ENCODE results near the gene IL12A. TPM values are rescaled to one million over a fixed set of nuclear protein-coding genes. Genes with fewer than 3 reads are reported as not detected.

The IL12A gene
- total RNA-seq, result 0.52 TPM

DNA sequence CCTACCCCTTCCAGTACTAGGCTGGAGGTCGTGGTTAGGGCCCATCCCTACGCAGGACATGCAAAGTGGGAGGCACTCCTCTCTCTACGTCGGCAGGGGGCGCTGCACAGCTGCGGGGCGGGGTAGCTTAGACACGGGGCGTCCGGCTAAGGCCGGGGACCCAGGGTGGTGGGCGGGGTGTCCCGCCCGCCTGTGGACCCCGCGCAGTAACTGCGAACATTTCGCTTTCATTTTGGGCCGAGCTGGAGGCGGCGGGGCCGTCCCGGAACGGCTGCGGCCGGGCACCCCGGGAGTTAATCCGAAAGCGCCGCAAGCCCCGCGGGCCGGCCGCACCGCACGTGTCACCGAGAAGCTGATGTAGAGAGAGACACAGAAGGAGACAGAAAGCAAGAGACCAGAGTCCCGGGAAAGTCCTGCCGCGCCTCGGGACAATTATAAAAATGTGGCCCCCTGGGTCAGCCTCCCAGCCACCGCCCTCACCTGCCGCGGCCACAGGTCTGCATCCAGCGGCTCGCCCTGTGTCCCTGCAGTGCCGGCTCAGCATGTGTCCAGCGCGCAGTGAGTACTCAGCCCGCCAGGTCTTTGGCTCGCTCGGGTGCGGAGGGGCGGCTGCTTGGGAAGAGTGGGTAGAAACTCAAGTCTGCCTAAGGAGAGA lies at the start of gene IL12A:
TSS of gene IL12A (plus strand) at position 219 of the 655 bp plus-strand sequence.
- Histone ChIP-seq H3K27ac (ENCODE audit: low read depth, low read length) (no peak within 1 kb of the TSS), H3K4me1 (ENCODE audit: control insufficient read depth in 3 of 3, insufficient read depth in 3 of 3, low read length in 3 of 3) (peaks cover 2 to 9% (median 4%) of the 10 kb centered on the region in 3 donors), H3K36me3 (ENCODE audit: control insufficient read depth in 3 of 3, insufficient read depth in 3 of 3, low read length in 3 of 3) (no peaks in the 10 kb centered on the region), H3K9ac (ENCODE audit: low read depth in 1 of 3, low read length in 3 of 3) (peak within 1 kb of the TSS; percentile 53 to 68 (median 65)), H3K4me3 (ENCODE audit: low read length in 3 of 3) (peak within 1 kb of the TSS; percentile 68 to 75 (median 71)), H3K27me3 (ENCODE audit: control insufficient read depth in 3 of 3, insufficient read depth in 3 of 3, low read length in 3 of 3) (no peaks in the 10 kb centered on the region), H3K9me3 (ENCODE audit: control insufficient read depth in 3 of 3, low read length in 3 of 3) (peaks cover 0 to 4% (median 0%) of the 10 kb centered on the region in 3 donors)

- Histone ChIP-seq H3K36me3 (ENCODE audit: control insufficient read depth in 3 of 3, insufficient read depth in 3 of 3, low read length in 3 of 3) (no peaks in the 10 kb centered on the region), H3K4me3 (ENCODE audit: low read length in 3 of 3) (no peak overlapping the region), H3K4me1 (ENCODE audit: control insufficient read depth in 3 of 3, insufficient read depth in 3 of 3, low read length in 3 of 3) (no peaks in the 10 kb centered on the region), H3K27me3 (ENCODE audit: control insufficient read depth in 3 of 3, insufficient read depth in 3 of 3, low read length in 3 of 3) (no peaks in the 10 kb centered on the region), H3K27ac (ENCODE audit: low read depth, low read length) (no peak overlapping the region), H3K9ac (ENCODE audit: low read depth in 1 of 3, low read length in 3 of 3) (no peak overlapping the region), H3K9me3 (ENCODE audit: control insufficient read depth in 3 of 3, low read length in 3 of 3) (no peaks in the 10 kb centered on the region)
These were observed 47.3 kb upstream of the IL12A start for GRCh38 chr3:159941038-159942000.

DNA sequence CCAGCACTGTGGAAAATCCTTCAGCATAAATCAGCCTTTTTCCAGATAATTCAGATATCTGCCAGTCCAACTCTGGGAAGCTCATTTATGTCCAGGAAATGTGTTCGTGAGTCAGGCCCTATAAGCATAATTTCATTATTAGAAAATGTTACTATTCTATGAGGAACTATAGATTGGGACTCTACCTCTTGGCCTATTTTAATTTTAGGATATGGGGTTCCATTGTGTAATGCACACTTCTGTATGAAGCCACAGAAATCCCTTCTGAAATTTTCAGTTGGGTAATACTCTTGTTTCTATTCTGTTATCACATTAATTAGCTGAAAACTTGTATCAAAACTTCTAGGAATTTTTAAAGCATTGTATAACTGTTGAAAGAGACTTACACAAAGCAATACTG lies 43.9 kb upstream of the IL12A start:
- no peaks in the 10 kb centered on the region for H3K27me3 ChIP-seq (ENCODE audit: control insufficient read depth in 3 of 3, insufficient read depth in 3 of 3, low read length in 3 of 3)
- H3K9ac ChIP-seq (ENCODE audit: low read depth in 1 of 3, low read length in 3 of 3), result no peak overlapping the region
- H3K4me1 ChIP-seq (ENCODE audit: control insufficient read depth in 3 of 3, insufficient read depth in 3 of 3, low read length in 3 of 3), result no peaks in the 10 kb centered on the region
- H3K9me3 ChIP-seq (ENCODE audit: control insufficient read depth in 3 of 3, low read length in 3 of 3), result no peaks in the 10 kb centered on the region
- H3K27ac ChIP-seq (ENCODE audit: low read depth, low read length), result no peak overlapping the region
- no peak overlapping the region for H3K4me3 ChIP-seq (ENCODE audit: low read length in 3 of 3)
- H3K36me3 ChIP-seq (ENCODE audit: control insufficient read depth in 3 of 3, insufficient read depth in 3 of 3, low read length in 3 of 3), result no peaks in the 10 kb centered on the region

DNA sequence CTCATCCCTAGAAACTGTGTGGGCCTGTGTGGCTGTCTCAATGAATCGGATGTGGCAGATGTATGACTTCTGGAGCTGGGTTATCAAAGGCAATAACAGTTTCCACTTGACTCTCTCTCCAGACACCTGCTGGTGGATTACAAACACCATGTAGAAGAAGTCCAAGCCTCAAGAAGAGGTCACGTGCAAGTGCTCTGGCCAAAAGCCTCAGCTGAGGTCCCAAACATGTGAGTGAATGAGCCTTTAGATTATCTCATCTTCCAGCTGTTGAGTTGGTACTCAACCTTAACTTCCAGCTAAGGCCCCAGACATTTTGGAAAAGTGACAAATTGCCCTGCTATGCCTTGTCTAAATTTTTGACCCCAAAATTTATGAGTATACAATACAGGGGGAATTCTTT lies 42.7 kb upstream of the IL12A start:
- H3K9ac ChIP-seq (ENCODE audit: low read depth in 1 of 3, low read length in 3 of 3), result no peak overlapping the region
- no peak overlapping the region for H3K27ac ChIP-seq (ENCODE audit: low read depth, low read length)
- no peaks in the 10 kb centered on the region for H3K27me3 ChIP-seq (ENCODE audit: control insufficient read depth in 3 of 3, insufficient read depth in 3 of 3, low read length in 3 of 3)
- no peaks in the 10 kb centered on the region for H3K36me3 ChIP-seq (ENCODE audit: control insufficient read depth in 3 of 3, insufficient read depth in 3 of 3, low read length in 3 of 3)
- no peaks in the 10 kb centered on the region for H3K4me1 ChIP-seq (ENCODE audit: control insufficient read depth in 3 of 3, insufficient read depth in 3 of 3, low read length in 3 of 3)
- no peak overlapping the region for H3K4me3 ChIP-seq (ENCODE audit: low read length in 3 of 3)
- H3K9me3 ChIP-seq (ENCODE audit: control insufficient read depth in 3 of 3, low read length in 3 of 3), result no peaks in the 10 kb centered on the region

GRCh38 chr3:159947220-159947619 lies 41.4 kb upstream of the IL12A start:
- Histone ChIP-seq H3K27ac (ENCODE audit: low read depth, low read length) (no peak overlapping the region), H3K36me3 (ENCODE audit: control insufficient read depth in 3 of 3, insufficient read depth in 3 of 3, low read length in 3 of 3) (no peaks in the 10 kb centered on the region), H3K9ac (ENCODE audit: low read depth in 1 of 3, low read length in 3 of 3) (no peak overlapping the region), H3K4me3 (ENCODE audit: low read length in 3 of 3) (no peak overlapping the region), H3K9me3 (ENCODE audit: control insufficient read depth in 3 of 3, low read length in 3 of 3) (no peaks in the 10 kb centered on the region), H3K4me1 (ENCODE audit: control insufficient read depth in 3 of 3, insufficient read depth in 3 of 3, low read length in 3 of 3) (no peaks in the 10 kb centered on the region), H3K27me3 (ENCODE audit: control insufficient read depth in 3 of 3, insufficient read depth in 3 of 3, low read length in 3 of 3) (no peaks in the 10 kb centered on the region)

GRCh38 chr3:159948429-159949144 lies 40.0 kb upstream of the IL12A start:
- Histone ChIP-seq H3K27ac (ENCODE audit: low read depth, low read length) (no peak overlapping the region), H3K9ac (ENCODE audit: low read depth in 1 of 3, low read length in 3 of 3) (no peak overlapping the region), H3K4me3 (ENCODE audit: low read length in 3 of 3) (no peak overlapping the region), H3K27me3 (ENCODE audit: control insufficient read depth in 3 of 3, insufficient read depth in 3 of 3, low read length in 3 of 3) (no peaks in the 10 kb centered on the region), H3K9me3 (ENCODE audit: control insufficient read depth in 3 of 3, low read length in 3 of 3) (no peaks in the 10 kb centered on the region), H3K36me3 (ENCODE audit: control insufficient read depth in 3 of 3, insufficient read depth in 3 of 3, low read length in 3 of 3) (no peaks in the 10 kb centered on the region), H3K4me1 (ENCODE audit: control insufficient read depth in 3 of 3, insufficient read depth in 3 of 3, low read length in 3 of 3) (no peaks in the 10 kb centered on the region)

- H3K9ac ChIP-seq (ENCODE audit: low read depth in 1 of 3, low read length in 3 of 3), result no peak overlapping the region
- no peaks in the 10 kb centered on the region for H3K4me1 ChIP-seq (ENCODE audit: control insufficient read depth in 3 of 3, insufficient read depth in 3 of 3, low read length in 3 of 3)
- H3K27me3 ChIP-seq (ENCODE audit: control insufficient read depth in 3 of 3, insufficient read depth in 3 of 3, low read length in 3 of 3), result no peaks in the 10 kb centered on the region
- no peak overlapping the region for H3K4me3 ChIP-seq (ENCODE audit: low read length in 3 of 3)
- H3K27ac ChIP-seq (ENCODE audit: low read depth, low read length), result no peak overlapping the region
- H3K36me3 ChIP-seq (ENCODE audit: control insufficient read depth in 3 of 3, insufficient read depth in 3 of 3, low read length in 3 of 3), result no peaks in the 10 kb centered on the region
- H3K9me3 ChIP-seq (ENCODE audit: control insufficient read depth in 3 of 3, low read length in 3 of 3), result no peaks in the 10 kb centered on the region
These were observed 38.3 kb upstream of the IL12A start for GRCh38 chr3:159950156-159950898.

DNA sequence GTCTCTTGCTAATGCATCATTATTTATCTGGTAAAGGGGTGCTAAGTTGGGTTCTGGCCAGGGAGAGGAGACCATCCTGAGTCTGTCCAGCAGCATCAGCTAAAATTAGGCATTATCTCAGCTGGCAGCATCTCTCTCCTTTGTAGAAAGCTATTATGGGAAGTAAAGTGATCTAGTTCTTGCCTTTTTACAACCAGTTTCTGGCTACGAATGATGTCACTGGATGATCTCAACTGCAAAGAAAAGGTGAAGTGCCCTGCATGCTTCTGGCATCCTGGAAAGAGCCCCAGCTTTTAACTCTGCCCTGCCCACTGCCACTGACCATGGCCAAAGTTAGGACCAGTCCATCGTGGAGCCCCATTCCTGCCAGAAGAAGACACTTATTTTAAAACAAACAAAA lies 37.1 kb upstream of the IL12A start:
- Histone ChIP-seq H3K4me1 (ENCODE audit: control insufficient read depth in 3 of 3, insufficient read depth in 3 of 3, low read length in 3 of 3) (no peaks in the 10 kb centered on the region), H3K27ac (ENCODE audit: low read depth, low read length) (no peak overlapping the region), H3K36me3 (ENCODE audit: control insufficient read depth in 3 of 3, insufficient read depth in 3 of 3, low read length in 3 of 3) (no peaks in the 10 kb centered on the region), H3K9me3 (ENCODE audit: control insufficient read depth in 3 of 3, low read length in 3 of 3) (no peaks in the 10 kb centered on the region), H3K9ac (ENCODE audit: low read depth in 1 of 3, low read length in 3 of 3) (no peak overlapping the region), H3K27me3 (ENCODE audit: control insufficient read depth in 3 of 3, insufficient read depth in 3 of 3, low read length in 3 of 3) (no peaks in the 10 kb centered on the region), H3K4me3 (ENCODE audit: low read length in 3 of 3) (no peak overlapping the region)

GRCh38 chr3:159953325-159954085 lies 35.1 kb upstream of the IL12A start:
- Histone ChIP-seq H3K4me3 (ENCODE audit: low read length in 3 of 3) (no peak overlapping the region), H3K9me3 (ENCODE audit: control insufficient read depth in 3 of 3, low read length in 3 of 3) (no peaks in the 10 kb centered on the region), H3K4me1 (ENCODE audit: control insufficient read depth in 3 of 3, insufficient read depth in 3 of 3, low read length in 3 of 3) (no peaks in the 10 kb centered on the region)

More at GRCh38 chr3:159953325-159954085, 35.1 kb upstream of the IL12A start:
- H3K27ac ChIP-seq (ENCODE audit: low read depth, low read length), result no peak overlapping the region
- H3K9ac ChIP-seq (ENCODE audit: low read depth in 1 of 3, low read length in 3 of 3), result no peak overlapping the region
- H3K36me3 ChIP-seq (ENCODE audit: control insufficient read depth in 3 of 3, insufficient read depth in 3 of 3, low read length in 3 of 3), result no peaks in the 10 kb centered on the region
- no peaks in the 10 kb centered on the region for H3K27me3 ChIP-seq (ENCODE audit: control insufficient read depth in 3 of 3, insufficient read depth in 3 of 3, low read length in 3 of 3)
